T-helper 1 cell (primary cell): ENCODE data around the gene DGCR6L.
A peak's percentile ranks its signal among the peaks of the same experiment; 100 is the strongest.
"Not testable (repeated sequence)": the region's sequence is repeated elsewhere in the genome, so short reads cannot be mapped to it uniquely, and the experiment has no call there.

Source experiments
- DNase-seq, 5 donors: peaks; one replicate each; pipeline ENCODE4 v3.0.0-alpha.2; 2012 to 2020

Gene DGCR6L

GRCh38 chr22:20274374-20274773 lies 45.5 kb downstream of the DGCR6L start:
- not testable (repeated sequence) for DNase-seq

- no peak for DNase-seq
These were observed 46.1 kb downstream of the DGCR6L start for GRCh38 chr22:20273758-20274181.

GRCh38 chr22:20272700-20273099 lies 47.2 kb downstream of the DGCR6L start:
- no peak for DNase-seq

GRCh38 chr22:20272174-20272573 lies 47.7 kb downstream of the DGCR6L start:
- DNase-seq, result no peak

- DNase-seq, result no peak
These were observed 48.5 kb downstream of the DGCR6L start for GRCh38 chr22:20271114-20271994.

GRCh38 chr22:20270190-20271113 lies 49.4 kb downstream of the DGCR6L start:
- not testable (repeated sequence) for DNase-seq

- DNase-seq, result not testable (repeated sequence)
These were observed 50.2 kb downstream of the DGCR6L start for GRCh38 chr22:20269673-20270072.

GRCh38 chr22:20269201-20269600 lies 50.7 kb downstream of the DGCR6L start:
- DNase-seq, result not testable (repeated sequence)

- DNase-seq, result peak; percentile 17 to 51 (median 34)
These were observed 51.4 kb downstream of the DGCR6L start, which contains the start of gene RTN4R for GRCh38 chr22:20268279-20269012. RTN4R (minus strand) TSS chr22:20268318; CDS start chr22:20268092, 226 bp downstream.

GRCh38 chr22:20267441-20268278 lies 52.2 kb downstream of the DGCR6L start:
- DNase-seq, result no peak

GRCh38 chr22:20266667-20267440 lies 53.0 kb downstream of the DGCR6L start:
- DNase-seq, result not testable (repeated sequence)

- not testable (repeated sequence) for DNase-seq
These were observed 53.8 kb downstream of the DGCR6L start for GRCh38 chr22:20265772-20266666.

- DNase-seq, result no peak
These were observed 55.0 kb downstream of the DGCR6L start for GRCh38 chr22:20264614-20265452.
